Brain pericyte (primary cell): ENCODE data around the gene CAPN10.

Experiments
- DNase-seq: peaks from one replicate; pipeline ENCODE4 v3.0.0-alpha.2; 2012; ENCODE audit warnings: low read depth, low spot score

CAPN10 gene

DNA sequence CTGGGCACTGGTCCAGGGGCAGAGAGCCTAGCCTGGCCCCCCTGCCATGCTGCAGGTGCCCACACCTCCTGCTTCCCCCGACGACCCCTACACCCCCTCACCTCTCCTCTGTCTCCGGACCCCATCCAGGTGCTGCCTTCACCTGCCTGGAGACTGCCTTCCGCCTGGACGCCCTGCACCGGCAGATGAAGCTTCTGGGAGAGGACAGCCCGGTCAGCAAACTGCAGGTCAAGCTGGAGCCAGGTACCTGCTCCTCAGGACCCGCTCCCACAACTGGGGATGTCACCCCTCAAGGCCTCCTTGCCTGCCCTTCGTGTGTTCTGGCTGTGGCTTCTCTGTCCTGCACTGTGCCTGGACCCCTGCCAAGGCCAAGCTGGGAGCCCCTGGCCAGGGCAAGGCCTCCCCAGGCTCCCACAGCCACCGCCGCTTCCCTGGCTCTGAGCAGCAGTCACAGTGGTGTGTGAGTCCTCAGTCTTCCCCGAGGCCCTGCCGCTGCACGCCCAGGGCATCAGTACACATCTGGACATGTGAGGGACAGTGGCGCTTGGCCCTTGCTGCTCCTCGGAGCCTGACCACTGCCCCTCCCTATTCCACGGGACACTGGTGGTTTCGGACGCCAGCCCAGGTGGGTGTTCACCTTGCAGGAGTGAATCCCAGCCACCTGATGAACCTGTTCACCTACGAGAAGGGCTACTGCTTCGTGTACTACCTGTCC, 12.0 kb upstream of the CAPN10 start:
- no peak for DNase-seq

DNA sequence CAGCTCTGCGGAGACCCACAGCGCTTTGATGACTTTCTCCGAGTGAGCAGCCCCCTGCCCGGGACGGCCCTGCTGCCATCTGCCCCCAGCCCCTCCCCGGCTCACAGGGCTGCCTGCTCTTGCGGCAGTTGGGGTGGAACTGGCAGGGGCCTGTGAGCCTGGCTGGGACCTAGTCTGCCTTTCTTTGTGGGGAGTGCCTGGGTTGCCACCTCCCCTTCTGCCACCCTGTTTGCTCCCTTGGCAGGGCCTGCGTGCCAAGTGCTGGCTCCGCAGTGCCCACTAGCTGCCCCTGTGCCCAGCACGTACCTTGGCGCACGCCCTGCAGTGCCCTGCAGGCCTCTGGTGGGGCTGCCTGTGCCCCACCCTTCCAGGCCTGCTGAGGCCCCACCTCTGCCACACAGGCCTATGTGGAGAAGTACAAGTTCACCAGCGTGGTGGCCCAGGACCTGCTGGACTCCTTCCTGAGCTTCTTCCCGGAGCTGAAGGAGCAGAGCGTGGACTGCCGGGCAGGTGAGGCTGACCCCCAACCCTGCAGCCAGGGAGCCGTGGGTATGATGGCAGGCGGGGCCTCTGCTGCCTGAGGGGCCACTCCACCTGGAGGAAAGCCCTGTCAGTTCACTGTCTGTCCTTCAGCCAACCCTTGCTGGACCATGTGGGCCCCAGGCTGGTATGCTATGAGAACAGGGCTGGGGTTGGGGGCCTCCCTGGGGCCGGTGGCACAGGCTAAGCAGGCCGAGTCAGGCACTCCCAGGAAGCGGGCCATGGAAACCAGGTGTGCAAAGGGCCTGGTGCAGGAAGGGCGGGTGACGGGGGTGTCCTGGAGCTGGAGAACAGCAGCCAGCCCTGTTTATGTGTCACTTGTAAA, 11.2 kb upstream of the CAPN10 start:
- no peak for DNase-seq

DNA sequence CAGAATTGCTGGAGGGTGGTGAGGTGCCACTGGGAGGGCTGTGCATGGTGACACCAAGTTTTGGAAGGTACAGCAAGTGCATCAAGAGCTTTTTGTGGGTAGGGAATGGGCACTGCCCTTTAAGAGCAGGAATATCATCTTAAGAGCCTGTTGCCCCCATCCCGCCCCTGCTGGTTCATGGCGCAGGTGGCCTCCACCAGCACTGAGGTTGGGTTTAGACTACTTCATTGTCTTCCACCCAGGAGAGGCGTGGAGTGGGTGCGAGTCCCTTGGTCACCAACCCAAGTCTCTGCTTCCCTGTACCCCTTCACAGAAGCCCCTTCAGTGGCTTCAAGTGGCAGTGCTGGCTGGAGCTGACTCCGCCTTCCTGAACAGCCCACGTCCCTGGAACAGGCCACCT, 10.5 kb upstream of the CAPN10 start:
- DNase-seq = no peak

DNA sequence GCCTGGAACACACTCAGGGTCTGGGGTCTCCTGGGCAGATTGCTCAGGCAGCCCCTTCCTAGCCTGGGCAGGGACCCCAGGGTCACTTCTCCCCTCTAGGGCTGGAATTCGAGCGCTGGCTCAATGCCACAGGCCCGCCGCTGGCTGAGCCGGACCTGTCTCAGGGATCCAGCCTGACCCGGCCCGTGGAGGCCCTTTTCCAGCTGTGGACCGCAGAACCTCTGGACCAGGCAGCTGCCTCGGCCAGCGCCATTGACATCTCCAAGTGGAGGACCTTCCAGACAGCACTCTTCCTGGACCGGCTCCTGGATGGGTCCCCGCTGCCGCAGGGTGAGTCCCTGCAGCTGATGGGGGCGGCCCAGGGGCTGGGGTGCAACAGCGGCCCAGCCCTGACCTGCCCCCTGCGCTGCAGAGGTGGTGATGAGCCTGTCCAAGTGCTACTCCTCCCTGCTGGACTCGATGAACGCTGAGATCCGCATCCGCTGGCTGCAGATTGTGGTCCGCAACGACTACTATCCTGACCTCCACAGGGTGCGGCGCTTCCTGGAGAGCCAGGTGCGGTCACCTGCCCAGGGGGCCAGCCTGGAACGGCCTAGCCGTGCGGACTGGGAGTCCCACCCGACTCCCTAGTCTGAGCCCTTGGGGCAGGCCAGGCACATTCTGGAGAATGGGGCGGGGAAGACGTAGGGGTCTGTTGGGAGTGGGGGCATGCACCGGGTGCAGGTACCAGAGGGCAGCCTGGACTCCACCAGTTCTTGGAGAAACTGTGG, 9.9 kb upstream of the CAPN10 start:
- no peak for DNase-seq

DNA sequence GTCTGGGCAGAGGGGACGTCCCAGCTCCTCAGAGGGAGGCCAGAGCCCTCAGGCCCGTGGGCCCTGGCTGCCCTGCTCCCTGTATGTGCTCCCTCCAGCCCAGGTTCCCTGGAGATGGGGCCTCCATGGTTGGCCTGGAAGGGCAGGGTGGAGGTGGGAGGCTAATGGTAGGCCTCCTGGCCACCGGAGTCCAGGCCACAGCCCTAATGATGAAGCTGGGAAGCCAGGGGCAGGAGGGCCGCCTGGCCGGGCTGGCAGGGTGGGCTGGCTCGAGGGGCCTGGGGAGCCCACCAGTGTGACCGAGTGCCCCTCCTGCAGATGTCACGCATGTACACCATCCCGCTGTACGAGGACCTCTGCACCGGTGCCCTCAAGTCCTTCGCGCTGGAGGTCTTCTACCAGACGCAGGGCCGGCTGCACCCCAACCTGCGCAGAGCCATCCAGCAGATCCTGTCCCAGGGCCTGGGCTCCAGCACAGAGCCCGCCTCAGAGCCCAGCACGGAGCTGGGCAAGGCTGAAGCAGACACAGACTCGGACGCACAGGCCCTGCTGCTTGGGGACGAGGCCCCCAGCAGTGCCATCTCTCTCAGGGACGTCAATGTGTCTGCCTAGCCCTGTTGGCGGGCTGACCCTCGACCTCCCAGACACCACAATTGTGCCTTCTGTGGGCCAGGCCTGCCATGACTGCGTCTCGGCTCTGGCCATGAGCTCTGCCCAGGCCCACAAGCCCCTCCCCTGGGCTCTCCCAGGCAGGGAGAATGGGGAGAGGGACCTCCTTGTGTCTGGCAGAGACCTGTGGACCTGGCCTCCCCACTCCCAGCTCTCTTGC, 9.0 kb upstream of the CAPN10 start:
- no peak for DNase-seq

DNA sequence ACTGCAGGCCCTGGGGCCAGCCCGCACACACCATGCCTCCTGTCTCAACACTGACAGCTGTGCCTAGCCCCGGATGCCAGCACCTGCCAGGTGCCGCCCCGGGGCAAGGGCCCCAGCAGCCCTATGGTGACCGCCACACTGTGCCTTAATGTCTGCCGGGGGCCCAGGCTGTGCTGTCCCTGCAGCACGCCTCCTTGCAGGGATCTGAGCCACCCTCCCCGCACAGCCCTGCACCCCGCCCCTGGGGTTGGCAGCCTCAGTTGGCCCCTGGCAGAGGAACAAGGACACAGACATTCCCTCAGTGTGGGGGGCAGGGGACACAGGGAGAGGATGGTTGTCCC, 8.5 kb upstream of the CAPN10 start:
- no peak for DNase-seq

DNA sequence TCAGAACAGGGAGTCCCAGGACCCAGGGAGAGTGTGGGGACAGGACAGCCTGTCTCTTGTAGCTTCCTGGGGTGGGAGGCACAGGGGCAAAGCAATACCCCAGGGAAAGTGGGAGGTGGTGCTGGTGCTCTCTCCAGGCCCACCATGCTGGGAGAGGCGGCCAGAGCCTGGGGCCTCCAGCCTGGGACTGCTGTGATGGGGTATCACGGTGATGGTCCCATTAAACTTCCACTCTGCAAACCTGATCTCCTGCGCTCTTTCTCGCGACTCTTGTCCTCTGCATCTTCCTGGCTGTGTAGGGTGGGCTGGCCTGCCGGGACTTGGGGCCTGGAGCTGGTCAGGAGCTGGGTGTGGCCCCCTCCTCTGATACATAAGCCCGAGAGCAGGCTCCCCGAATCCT, 8.0 kb upstream of the CAPN10 start:
- DNase-seq = no peak

DNA sequence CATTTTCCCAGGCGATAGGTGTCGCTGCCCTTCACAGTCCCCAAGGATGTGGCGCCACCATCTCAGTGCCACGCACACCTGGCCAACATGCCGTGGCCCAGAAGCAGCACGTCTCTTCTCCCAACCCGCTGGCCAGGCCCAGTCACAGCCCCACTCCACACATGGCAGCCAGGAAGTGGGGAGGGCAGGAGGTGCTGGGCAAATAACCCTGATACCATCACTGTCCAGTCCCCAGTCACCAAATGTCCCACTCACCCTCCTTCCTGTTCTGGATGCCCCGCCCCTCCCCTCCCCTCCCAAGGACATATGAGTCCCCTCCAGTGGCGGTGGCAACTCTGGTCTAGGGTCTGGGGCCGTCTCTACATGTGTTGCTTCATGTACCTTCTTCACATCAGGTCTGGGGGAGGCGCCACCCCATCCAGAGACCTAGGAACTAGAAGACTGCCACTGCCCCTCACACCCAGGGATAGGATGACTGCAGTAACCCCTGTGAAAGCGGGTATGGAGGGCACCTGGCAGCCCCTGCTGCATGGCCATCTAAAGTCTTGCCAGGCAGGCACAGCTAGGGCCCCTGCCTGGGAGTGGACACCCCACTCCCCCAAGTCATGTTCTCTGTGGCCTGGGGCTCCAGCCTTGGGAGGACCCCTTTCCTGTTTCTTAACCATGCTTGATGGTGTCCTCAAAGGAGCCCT, 7.3 kb upstream of the CAPN10 start:
- DNase-seq = no peak

DNA sequence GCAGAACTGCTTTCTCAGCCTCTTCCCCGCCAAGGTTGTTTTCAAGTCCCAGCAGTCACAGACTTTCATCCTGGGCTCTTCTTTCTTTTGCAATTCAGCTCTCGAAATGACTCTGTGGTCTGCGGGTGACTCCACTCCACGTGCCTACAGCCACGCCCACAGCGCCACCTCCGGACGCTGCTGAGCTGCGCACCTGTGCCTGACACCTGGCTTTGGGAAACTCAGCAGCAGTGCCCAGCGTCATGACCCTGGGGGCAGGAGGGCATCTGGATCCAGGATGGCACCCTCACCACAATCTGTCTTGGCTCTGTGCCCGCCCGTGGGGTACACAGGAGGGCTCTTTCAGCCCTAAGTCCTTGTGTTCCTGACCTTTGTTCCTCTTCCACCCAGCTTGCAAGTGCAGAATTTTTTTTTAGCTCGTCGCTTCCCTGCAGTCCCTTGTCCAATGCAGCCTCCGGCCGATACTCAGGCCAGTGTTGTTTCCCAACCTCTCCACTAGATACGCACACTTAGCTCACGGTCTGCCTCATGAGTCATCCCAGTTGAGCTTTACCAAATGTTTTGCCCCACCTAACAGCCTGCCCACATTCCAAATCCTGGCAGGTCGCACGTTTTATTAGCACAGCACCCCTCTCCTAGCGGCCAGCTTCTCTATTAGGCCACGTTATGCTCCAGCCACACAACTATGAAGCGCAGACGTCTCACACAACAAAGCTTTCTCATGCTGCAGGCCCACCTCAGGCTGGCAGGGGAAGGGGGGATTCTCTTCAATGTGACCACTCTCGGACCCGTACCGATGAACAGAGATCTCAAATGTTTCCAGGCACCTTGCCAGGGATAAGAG, 6.5 kb upstream of the CAPN10 start:
- DNase-seq = no peak

DNA sequence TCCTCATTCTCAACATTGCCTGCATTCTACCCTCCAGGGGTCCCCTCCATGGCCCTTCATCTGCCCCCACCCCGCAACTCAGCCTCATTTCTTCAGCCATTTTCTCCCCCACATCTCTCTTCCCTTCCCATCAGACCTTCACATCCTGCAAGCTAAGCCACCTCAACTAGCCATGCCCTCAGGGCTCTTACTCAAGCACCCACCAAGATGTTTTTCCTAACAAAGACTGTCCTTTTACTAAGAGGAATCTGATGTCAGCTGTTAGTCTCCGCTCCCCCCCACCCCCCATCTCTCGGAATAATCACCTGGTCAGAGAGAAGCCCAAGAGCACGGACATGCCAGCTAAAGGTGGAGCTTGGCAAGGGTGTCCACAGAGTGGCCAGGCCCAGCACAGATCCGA, 4.7 kb upstream of the CAPN10 start:
- DNase-seq = no peak

DNA sequence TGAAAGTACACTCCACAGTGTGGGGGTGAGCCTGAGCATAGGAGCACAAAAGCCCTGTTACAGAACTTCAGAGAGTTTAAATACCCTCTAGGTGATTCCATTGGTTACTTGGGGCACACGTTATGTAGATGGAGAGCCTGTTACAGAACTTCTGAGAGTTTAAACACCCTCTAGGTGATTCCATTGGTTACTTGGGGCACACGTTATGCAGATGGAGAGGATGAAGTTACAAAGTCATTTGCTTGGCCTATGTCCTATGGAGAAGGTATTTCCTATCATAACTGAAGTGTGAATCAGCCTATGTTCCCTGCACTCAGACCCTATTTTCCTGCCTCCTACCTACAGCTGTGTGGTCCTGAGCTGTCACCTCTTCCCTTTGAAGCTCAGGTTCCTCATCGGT, 3.8 kb upstream of the CAPN10 start:
- no peak for DNase-seq

DNA sequence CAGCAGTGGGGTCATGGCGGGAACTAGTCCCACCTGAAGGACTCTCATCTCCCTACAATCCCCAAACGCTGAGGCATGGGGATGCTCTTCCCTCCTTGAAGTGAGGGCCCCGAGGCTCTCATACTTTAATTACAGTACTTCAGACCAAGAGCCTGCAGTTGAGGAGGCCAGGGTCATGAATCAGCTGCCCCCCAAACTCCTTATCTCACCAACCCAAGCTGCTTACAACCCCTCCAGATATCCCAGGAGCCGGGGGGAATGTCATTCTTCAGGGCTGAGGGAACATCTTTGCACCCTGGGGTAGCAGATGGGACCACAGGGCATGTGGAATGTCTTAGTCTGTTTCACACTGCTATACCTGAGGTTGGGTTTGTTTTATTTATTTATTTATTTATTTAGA, 2.8 kb upstream of the CAPN10 start:
- DNase-seq = no peak

DNA sequence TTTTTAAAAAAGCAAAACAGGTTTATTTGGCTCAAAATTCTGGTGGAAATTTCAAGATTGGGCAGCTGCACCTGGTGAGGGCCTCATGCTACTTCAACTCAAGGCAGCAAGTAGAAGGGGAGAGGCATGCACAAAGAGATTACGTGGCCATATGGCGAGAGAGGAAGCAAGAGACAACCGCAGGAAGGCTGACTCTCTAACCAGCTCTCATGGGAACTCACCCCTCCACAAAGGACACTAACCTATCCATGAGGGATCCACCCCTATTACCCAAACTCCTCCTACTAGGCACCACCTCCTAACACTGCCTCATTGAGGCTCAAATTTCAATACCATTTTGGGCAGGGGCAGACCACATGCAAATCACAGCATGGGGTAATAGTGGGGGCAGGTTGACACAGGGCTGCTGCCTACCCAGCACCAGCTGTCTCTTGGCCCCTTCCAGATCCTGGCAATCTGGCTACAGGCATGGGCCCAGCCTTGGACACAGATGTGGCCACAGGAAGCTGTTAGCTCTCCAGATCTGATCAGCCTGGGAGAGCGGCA, 2.0 kb upstream of the CAPN10 start:
- DNase-seq = no peak

DNA sequence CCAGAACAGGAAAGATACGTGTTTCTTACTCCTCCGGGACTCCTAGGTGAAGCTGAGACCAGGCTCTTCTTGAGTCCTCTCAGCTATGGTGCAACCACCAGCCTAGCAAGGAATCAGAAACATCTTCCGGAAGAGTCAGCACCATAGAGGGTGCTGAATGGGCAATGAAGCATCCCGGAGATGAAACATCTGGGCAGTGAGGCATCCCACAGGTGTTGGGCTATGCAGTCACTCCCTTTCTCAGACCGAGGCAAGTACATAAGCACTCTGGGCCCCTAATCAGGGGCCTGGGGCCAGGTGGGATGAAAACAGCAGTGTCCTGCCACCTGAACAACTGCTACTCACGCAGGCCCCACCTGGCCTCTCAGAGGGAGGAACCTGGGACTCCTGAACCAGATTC, 1.4 kb upstream of the CAPN10 start:
- DNase-seq = no peak

DNA sequence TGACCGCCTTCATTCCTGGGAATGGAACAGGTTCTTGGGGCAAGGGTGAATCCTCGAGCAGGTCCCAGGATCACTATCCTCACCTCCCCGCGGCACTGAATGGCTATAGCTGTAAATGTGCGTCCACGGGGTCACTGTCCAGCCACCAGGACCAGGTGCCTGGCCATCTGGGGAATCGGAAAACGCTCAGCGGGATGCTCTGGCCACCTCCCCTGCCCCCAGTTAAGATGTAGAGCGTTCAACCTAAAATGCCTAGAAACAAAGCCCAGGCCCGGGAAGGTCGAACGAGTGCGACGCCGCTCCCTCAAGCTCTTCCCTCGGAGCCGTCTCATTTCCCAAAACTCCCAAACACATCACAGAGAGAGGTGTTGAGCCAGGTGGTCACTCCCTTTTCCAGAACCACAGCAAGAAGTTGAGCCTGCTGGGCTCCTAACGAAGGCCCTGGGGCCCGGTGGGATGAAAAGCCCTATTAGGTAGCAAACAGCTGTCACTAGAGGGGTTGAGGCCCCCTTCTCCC, 795 bp upstream of the CAPN10 start:
- DNase-seq = no peak

DNA sequence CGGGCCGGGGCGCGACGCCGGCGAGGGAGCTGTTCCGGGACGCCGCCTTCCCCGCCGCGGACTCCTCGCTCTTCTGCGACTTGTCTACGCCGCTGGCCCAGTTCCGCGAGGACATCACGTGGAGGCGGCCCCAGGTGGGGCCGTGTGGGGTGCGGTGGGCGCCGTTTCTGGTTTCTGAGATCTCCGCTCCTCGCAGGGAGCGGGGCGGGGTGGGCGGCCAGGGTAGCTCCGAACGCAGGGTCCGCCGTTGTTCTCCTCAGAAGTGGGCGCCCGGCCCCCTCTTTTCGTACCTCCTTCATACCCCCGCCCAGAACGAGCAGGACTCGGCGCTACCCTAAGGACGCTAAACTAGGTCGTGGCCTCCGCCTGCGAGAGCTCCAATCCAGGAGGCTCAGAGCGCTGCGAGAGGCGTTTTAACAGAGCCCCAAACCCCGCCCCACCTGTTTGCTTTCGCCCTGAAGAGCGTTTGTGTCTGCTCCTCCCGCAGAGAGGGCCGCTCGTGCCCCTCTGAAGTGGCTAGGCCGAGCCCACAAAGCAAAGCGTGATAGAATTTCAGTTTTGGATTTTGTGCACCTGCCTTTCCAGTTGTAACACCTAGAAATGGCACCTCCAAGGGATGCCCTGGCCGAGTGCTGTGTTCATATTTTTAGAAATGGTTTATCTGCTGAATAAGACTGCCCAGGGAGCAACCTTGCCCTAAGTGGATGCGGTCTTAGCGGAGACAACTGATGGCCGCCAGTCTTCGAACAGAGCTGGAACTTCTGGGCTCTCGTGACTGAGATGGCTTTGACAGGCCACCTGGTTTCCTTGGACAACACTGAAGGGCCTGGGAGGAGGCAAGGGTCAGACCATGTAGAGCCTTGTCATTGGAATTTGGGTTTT, 626 bp downstream of the CAPN10 start:
- DNase-seq = no peak

DNA sequence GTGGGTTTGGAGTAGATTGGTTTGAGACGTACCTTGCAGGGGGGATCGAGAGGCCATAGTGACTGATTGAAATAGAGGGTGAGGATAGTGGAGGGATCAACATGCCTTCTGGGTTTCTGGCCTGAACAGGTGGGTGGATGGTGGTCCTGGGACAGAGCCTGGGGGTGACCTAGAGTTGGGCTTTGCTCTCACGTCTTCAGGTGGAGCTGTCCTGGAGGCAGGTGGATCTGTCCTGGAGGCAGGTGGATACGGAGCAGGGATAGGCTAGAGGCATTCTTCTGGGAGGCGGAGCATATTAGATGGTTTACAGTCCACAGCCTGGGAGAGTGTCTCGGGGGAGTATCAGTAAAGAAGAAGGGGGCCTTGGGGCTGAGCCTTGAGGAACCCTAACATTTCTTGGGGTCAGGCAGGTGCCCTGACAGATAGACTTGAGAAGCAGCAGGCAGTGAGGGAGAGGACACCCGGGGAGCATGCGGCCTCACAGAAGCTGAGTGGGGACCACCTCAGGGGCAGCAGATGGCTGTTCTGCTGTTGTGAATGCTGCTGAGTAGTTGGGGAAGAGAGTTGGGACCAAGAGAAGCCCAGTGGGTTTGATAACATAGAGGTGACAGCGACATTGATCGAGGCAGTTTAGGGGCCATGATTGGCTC, 1.6 kb downstream of the CAPN10 start:
- no peak for DNase-seq

DNA sequence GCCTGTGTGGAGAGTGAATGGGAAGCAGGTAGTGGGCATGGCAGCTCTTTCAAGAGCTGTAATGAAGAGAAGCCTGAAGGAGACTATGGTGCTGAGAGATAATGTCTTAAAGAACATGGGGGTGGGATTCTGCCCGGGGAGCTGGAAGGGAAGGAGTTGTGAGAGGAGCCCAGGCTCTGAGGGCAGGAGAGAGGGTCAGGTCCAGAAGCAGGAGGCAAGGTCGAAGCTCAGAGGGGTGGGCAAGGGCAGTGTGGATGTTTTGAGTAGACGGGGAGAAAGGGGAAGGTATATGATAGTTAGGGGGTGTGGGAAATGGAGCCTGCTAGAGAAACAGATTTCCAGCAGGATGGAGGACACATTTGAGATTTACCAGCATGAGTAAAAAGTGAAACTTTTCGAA, 2.1 kb downstream of the CAPN10 start:
- no peak for DNase-seq
